Rectal smooth muscle tissue (tissue), 1 donor: ENCODE data around the gene SCAPER.
"Not testable (repeated sequence)": the region's sequence is repeated elsewhere in the genome, so short reads cannot be mapped to it uniquely, and the experiment has no call there.

Source experiments
- H3K27ac ChIP-seq: one replicate; pipeline ENCODE4 v1.7.0; 2013; ENCODE audit warnings: low read depth, low read length, inconsistent platforms
- H3K27me3 ChIP-seq: one replicate; pipeline ENCODE4 v1.7.0; 2013; ENCODE audit warnings: low read length; ENCODE audit not compliant: control insufficient read depth, insufficient read depth
- H3K36me3 ChIP-seq: one replicate; pipeline ENCODE4 v1.7.0; 2013; ENCODE audit warnings: low read length; ENCODE audit not compliant: control insufficient read depth, insufficient read depth
- H3K4me1 ChIP-seq: one replicate; pipeline ENCODE4 v1.7.0; 2013; ENCODE audit warnings: low read length; ENCODE audit not compliant: control insufficient read depth, insufficient read depth
- H3K4me3 ChIP-seq: one replicate; pipeline ENCODE4 v1.7.0; 2013; ENCODE audit warnings: low read length
- H3K9ac ChIP-seq: one replicate; pipeline ENCODE4 v1.7.0; 2013; ENCODE audit warnings: low read length

Gene SCAPER

GRCh38 chr15:76327191-76328105 is 577.7 kb downstream of the SCAPER start:
- Histone ChIP-seq H3K4me3 (no peak overlapping the region), H3K36me3 (no peaks in the 10 kb centered on the region), H3K4me1 (no peaks in the 10 kb centered on the region), H3K9ac (no peak overlapping the region), H3K27ac (no peak overlapping the region), H3K27me3 (no peaks in the 10 kb centered on the region)

- Histone ChIP-seq H3K27ac (no peak overlapping the region), H3K27me3 (no peaks in the 10 kb centered on the region), H3K9ac (no peak overlapping the region), H3K36me3 (no peaks in the 10 kb centered on the region), H3K4me1 (no peaks in the 10 kb centered on the region), H3K4me3 (no peak overlapping the region)
These were observed 579.4 kb downstream of the SCAPER start for GRCh38 chr15:76325704-76326103.

DNA sequence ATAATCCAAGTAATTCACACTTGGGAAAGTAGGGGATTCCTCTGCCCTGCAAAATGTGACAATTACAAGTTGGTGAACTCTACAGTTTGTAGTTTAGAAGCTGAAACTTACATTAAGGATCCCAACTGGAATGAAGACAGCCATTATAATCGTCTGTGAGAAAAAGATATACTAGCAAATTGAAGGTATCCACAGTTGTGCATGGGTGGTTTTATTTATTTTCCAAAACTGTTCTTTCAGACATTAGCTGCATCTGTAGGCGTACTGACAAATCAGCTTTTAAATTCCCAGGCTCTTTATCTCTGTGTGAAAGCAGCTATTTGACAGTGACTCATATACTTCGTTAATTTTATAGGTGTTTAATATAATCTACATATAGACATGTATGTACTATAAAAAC is 581.1 kb downstream of the SCAPER start:
- no peaks in the 10 kb centered on the region for H3K4me1 ChIP-seq
- no peak overlapping the region for H3K9ac ChIP-seq
- no peaks in the 10 kb centered on the region for H3K27me3 ChIP-seq
- no peak overlapping the region for H3K4me3 ChIP-seq
- H3K27ac ChIP-seq: no peak overlapping the region
- H3K36me3 ChIP-seq: no peaks in the 10 kb centered on the region

- no peak overlapping the region for H3K27ac ChIP-seq
- H3K4me1 ChIP-seq: no peaks in the 10 kb centered on the region
- H3K27me3 ChIP-seq: no peaks in the 10 kb centered on the region
- H3K4me3 ChIP-seq: no peak overlapping the region
- no peak overlapping the region for H3K9ac ChIP-seq
- H3K36me3 ChIP-seq: no peaks in the 10 kb centered on the region
These were observed 583.5 kb downstream of the SCAPER start for GRCh38 chr15:76321602-76322001.

DNA sequence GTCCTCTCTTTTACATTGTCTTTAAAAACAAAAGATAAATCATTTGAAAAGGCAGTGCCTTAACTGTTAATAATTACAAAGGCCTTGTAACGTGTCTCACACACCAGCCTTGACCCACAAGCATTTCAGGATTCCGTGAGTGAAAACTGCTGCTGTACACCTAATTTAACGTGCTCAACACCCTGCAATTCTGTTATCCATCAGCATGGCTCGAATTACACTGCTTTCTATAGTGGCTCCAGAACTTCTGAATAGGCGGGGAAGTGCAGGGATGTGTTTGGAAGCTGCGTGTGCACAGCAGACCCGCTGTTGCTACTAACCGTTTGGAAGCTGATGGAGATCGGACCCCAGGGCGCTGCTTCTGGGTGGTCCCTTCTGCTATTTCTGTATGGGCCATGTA is 584.0 kb downstream of the SCAPER start:
- H3K36me3 ChIP-seq: no peaks in the 10 kb centered on the region
- H3K27me3 ChIP-seq: no peaks in the 10 kb centered on the region
- no peak overlapping the region for H3K9ac ChIP-seq
- no peaks in the 10 kb centered on the region for H3K4me1 ChIP-seq
- no peak overlapping the region for H3K4me3 ChIP-seq
- no peak overlapping the region for H3K27ac ChIP-seq

DNA sequence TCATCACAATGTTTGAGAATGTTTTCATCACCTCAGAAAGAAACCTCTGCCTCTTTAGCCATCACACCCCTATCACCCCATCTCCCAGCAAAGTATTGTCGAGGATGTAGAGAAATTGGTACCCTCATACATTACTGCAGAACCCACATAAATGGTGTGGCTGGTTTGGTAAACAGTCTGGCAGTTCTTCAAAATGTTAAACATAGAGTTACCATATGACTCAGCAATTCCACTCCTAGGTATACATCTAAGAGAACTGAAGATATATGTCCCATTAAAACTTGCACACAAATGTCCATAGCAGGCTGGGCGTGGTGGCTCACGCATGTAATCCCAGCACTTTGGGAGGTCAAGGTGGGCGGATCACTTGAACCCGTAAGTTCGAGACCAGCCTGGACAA is 585.1 kb downstream of the SCAPER start:
- H3K4me1 ChIP-seq: no peaks in the 10 kb centered on the region
- no peak overlapping the region for H3K9ac ChIP-seq
- H3K4me3 ChIP-seq: no peak overlapping the region
- no peaks in the 10 kb centered on the region for H3K36me3 ChIP-seq
- no peaks in the 10 kb centered on the region for H3K27me3 ChIP-seq
- no peak overlapping the region for H3K27ac ChIP-seq

DNA sequence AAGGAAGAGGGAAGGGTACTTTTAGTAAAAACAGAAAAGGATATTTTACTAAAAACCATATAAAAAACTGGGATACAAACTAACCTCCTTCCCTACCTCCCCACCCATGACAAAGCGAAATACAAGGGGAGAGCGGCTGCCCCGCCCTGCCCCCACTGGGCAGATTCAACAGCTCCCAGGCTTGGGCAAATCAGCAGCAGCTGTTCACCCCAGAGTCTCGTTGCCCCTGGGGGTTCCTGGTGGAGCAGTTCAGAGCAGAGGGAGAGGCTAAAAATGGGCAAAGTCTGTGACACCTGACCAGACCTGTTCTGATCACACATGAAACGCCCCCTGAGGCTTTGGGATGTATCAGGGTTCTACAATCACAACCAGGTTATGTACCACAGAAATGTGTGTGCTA is 591.4 kb downstream of the SCAPER start:
- Histone ChIP-seq H3K27me3 (no peaks in the 10 kb centered on the region), H3K4me3 (no peak overlapping the region), H3K4me1 (peaks cover 2% of the 10 kb centered on the region), H3K27ac (no peak overlapping the region), H3K36me3 (no peaks in the 10 kb centered on the region), H3K9ac (no peak overlapping the region)

DNA sequence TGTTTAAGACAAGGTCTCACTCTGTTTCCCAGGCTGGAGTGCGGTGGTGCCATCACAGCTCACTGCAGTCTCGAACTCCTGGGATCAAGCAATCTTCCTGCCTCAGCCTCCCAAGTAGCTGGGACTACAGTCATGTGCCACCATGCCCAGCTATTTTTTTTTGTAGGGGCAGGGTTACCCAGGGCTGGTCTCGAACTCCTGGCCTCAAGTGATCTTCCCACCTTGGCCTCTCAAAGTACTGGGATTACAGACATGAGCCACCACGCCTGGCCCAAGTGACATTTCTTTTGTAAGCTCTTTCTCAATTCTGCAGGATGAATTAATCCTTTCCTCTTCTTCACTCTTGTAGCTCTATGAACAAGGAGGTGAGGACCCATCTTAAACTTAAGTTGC is 592.0 kb downstream of the SCAPER start:
- not testable (repeated sequence) for H3K36me3 ChIP-seq, H3K27me3 ChIP-seq, H3K27ac ChIP-seq, H3K4me1 ChIP-seq, H3K9ac ChIP-seq, H3K4me3 ChIP-seq

GRCh38 chr15:76312540-76313174 is 592.5 kb downstream of the SCAPER start:
- no peak overlapping the region for H3K27ac ChIP-seq
- H3K36me3 ChIP-seq: no peaks in the 10 kb centered on the region
- no peak overlapping the region for H3K9ac ChIP-seq
- H3K27me3 ChIP-seq: no peaks in the 10 kb centered on the region
- H3K4me1 ChIP-seq: peaks cover 2% of the 10 kb centered on the region
- no peak overlapping the region for H3K4me3 ChIP-seq

DNA sequence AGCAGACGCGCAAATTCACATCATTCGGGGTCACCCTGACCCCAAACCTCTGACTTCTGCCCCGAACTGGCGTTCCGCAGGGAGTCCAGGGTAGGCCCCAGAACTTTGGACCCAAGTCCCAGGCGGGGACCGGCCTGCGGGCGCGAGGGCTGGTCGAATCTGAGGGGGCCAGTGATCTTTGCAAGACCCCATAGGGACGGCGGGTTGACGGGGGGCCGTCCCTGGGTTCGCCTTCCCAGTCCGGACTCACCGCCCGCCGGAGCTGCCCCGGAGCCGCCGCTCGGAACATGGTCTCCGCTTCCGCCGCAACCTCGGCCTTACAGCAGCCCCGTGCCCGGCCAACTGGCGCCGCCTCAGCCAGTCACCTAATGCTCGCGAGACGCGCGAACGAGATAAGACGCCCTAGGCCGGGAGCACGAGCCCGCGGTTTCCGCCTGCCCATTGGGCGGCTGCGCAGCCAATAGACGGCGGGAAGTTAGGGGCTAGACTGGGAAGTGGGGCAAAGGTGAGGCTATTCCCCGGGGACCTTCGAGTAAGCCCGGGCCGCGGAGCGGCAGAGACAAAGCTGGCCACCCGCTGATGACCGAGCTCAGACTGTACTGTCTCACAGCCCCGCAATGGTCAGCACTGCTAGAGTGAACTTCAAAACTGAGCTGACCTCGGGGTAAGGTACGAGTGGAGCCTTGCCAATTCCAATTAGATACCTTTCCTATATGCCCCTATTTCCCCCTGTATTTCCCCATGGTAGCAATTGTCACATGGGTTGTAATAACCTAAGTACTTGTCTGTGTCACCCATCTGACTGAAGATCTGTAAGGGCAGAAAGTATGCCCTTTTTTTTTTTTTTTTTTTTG is 593.8 kb downstream of the SCAPER start, which contains the start of gene ETFA:
TSS of gene ETFA (minus strand) at position 370 of the 854 bp plus-strand sequence. CDS start at position 289, 81 bp downstream.
- no peaks in the 10 kb centered on the region for H3K27me3 ChIP-seq
- peak within 1 kb of the TSS; percentile 80 for H3K27ac ChIP-seq
- H3K9ac ChIP-seq: peak within 1 kb of the TSS; percentile 87
- H3K4me1 ChIP-seq: peaks cover 2% of the 10 kb centered on the region
- H3K4me3 ChIP-seq: peak within 1 kb of the TSS; percentile 91
- no peaks in the 10 kb centered on the region for H3K36me3 ChIP-seq

GRCh38 chr15:76310475-76311099 is 594.6 kb downstream of the SCAPER start:
- peak overlapping the region; percentile 80 for H3K27ac ChIP-seq
- H3K4me1 ChIP-seq: peaks cover 2% of the 10 kb centered on the region
- H3K27me3 ChIP-seq: no peaks in the 10 kb centered on the region
- peak overlapping the region; percentile 87 for H3K9ac ChIP-seq
- H3K36me3 ChIP-seq: no peaks in the 10 kb centered on the region
- H3K4me3 ChIP-seq: peak overlapping the region; percentile 91
